ENCODE measurements around the gene MYO15B.
A peak's percentile ranks its signal among the peaks of the same experiment; 100 is the strongest.

Gene MYO15B

DNA sequence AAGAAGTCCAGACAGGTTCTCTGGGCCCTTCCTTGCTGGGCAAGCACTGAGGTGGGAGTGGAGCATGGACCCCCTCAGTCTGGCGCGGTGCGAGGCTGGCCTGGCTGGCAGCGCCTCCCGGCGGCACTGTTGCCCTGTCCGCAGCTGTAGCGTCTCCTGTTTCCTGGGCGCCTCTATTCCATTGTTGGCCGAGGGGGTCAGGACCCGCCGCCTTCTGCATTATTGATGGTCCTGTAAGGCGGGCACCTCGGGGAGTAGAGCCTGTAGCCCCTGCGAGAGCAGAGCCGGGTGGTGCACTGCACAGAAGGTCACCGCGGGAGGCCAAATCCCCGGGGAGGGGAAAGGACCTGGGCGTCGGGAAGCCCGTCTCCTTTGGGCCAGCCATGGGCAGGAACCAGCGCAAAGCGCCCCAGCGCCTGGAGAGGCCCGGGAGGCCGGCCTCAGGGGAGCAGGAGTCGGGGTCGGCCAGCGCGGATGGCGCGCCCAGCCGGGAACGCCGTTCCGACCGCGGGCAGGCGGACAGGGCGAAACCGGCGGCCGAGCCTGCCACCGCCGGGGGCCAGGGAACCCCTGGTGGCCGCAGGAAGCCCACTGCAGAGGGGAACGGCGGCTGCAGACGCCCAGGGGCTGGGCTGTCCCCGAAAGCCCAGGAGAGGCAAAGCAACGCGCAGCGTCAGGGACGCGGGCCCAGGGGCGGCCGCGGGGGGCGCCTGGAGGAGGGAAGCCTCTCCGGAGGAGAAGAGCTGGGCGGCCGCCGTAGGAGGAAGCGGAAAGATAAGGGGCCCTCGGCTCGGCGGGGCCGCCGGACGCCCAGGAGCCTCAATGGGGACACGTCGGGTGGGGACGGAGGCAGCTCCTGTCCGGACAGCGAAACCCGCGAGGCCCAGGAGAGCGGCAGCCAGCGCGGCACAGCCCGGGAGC lies at the start of gene MYO15B:
TSS of gene MYO15B (plus strand) at position 126 of the 921 bp plus-strand sequence. CDS start at position 384, 258 bp downstream.
- DNase-seq (ENCODE audit: low read depth in 2 of 2) = peak in 1 of 2 donors; percentile 32

DNA sequence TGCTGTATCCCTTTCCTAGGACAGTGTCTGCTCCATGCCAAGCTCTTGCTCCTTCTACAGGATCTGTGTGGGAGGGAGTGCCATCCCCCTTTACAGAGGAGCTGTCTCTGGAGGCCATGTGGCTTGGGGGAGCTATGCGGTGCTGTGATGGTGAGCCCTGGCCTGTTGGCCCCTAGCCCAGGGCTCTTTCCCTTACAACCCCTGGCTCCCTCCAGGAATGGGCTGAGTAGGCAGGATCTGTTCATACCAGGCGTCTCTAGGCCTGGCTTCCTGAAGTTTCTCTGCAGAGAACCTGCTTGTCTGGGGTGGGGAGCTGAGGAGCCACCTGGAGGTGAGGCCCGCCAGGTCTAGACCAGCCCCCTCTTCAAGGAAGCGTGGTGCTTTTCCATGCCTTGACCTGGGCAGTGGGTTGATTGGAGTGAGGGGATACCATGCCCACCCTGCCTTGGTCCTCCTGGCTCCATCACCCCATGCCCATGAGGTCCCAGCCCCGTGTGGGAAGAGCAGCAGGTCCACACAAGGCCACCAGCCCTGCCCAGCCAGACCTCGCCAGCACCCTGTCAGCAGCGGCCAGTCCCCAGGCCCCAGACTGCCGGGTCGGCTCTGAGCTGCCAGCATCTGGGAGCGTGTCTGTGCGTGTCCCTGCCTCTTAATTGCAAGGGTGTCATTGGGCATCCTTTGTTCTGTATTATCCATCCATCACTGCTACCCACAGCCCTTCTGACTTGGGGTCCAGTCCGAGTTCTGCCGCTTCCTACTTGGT lies 47.5 kb upstream of the MYO15B start:
- DNase-seq (ENCODE audit: low read depth in 2 of 2) = no peak

DNA sequence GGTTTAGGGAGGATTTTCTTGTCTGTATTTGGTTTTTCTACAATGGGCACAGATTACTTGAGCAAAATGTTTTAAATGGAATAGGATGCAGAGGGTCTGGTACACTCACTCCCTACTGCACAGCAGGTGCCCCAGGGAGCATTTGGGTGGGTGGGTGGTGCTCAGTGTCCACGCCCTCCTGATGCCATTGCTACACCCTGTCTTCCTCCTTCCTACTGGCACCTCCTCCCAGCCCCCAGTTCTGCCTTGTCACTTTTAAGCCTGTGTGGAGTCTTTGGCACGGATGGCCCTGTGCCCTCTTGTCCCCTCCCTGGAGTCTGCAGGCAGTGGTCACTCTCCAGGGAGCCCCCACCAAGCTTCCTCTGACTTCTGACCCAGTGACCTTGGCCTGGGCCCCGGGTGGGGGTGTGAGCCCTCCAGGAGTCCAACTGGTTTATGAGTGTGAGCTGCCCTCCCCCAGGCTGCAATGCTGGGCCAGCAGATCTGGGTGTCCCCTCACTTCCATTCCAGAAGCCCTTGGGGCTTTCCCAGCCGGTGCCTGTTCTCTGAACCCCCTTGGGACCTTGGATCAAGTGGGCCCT lies 46.6 kb upstream of the MYO15B start:
- no peak for DNase-seq (ENCODE audit: low read depth in 2 of 2)

DNA sequence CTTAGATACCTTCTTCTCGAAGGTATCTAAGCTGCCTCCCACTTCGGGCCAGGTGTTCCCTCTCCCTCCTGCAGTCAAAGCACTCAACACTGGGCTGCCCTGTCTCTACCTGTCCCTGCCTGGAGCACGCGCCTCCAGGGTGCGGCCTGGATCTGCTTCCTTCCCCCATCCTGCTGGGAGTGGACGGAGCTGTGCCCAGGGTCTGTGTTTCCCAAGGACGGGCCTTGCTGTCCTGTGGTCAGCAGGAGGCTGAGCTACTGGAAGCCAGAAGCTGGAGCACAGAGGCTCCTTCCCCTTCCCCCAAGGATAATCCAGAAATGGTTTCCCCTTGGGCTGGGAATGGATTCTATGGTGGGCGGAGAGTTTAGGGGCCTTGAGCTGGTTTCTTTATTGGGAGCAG lies 45.4 kb upstream of the MYO15B start:
- DNase-seq (ENCODE audit: low read depth in 2 of 2) = no peak

DNA sequence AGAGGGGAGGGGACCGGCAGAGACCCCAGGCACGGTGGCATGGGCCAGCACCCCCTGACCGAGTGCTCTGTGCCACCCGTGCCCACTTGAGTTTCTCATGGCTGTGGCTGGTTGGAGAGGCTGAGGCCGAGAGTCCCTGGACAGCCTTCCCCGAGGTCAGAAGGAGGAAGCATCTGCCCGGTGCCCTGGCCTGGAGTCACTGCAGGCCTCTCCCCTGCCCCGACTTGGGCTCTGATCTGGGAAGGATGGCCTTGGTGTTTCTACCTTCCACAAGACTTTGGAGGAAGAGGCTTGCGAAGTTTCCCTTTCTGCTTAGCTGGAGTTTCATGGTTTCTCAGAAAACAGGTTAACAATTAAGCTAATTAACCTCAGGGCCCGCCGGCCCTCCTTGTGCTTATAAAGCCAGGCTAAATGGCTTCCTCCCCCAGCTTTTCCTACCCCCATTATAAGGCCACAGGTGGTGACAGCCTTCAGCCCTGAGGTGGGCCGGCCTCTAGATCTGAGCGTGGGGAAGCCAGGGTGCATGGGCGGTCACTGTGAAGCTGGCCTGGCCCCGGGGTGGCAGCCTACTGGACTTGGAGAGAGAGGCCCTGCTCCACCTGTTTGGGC lies 44.8 kb upstream of the MYO15B start:
- no peak for DNase-seq (ENCODE audit: low read depth in 2 of 2)

DNA sequence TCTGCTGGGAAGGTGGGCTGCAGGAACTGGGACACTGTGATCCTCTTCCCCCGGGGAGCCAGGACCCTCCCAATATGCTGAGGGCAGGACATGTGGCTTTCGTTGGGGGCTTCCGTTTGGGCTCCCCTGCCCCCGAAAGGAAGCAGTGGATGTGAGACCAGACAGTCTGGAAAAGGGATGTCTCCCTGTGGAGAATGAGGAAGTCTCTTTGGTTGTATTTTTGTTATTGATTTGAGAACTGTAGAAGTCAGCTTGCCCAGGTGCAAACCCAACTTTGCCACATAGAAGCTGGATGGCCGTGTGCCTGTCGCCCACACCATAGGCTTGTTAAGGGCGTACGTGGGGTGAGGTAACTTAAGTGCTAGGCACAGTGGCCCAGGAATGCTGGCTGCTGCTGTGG lies 43.4 kb upstream of the MYO15B start:
- DNase-seq (ENCODE audit: low read depth in 2 of 2) = no peak

DNA sequence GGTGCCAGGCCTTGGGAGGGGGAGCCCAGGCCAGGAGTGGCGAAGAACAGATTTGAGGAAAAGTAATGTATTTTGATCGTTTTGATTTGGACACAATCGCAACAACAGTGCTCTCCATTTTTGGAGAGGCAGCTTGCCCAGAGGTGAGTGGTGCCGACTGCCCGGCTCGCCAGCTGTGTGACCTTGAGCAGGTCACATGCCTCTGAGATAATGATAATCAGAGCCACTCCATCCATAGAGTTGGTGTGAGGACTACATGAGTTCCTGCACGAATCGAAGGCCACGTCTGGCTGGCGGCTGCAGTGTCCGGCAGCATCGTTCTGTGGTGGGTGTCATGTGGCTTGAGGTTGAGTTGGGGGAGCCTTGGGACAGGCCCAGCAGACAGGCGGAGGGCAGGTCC lies 41.4 kb upstream of the MYO15B start:
- no peak for DNase-seq (ENCODE audit: low read depth in 2 of 2)

DNA sequence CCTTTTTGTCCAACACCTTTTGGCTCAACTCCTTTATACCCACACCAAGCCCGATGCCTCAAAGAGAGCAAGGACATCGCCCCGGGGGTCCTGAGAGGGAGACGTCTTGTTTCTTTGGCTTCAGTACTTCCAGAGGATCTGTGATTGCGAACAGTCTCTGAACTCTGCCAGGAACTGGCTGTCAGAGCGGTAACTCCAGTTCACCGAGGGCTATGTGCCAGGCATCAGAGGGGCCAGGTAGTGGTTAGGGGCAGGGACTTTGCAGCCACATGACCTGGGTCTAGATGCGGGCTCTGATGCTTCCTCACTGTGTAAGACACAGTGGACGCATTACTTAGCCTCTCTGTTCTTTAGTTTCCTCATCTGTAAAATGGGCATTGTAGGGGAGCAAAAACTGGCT lies 40.5 kb upstream of the MYO15B start:
- no peak for DNase-seq (ENCODE audit: low read depth in 2 of 2)

DNA sequence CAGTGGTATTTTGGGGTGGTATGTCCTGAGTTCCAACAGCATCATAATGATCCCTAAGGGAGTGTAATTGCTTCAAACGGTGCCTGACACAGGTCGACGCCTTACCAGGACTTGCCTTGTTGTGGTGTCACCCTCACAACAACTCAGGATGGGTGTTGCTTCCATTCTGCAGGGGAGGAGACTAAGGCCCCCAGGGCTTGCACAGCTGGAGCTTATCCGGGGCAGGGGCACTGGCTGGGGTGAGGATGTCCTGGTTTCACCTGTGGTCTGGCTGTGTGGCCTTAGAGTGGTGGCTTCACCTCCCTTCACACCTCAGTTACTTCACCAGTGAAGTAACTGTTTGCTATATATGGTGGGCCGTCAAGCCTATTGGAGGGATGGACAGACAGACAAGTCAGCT lies 38.8 kb upstream of the MYO15B start:
- no peak for DNase-seq (ENCODE audit: low read depth in 2 of 2)

DNA sequence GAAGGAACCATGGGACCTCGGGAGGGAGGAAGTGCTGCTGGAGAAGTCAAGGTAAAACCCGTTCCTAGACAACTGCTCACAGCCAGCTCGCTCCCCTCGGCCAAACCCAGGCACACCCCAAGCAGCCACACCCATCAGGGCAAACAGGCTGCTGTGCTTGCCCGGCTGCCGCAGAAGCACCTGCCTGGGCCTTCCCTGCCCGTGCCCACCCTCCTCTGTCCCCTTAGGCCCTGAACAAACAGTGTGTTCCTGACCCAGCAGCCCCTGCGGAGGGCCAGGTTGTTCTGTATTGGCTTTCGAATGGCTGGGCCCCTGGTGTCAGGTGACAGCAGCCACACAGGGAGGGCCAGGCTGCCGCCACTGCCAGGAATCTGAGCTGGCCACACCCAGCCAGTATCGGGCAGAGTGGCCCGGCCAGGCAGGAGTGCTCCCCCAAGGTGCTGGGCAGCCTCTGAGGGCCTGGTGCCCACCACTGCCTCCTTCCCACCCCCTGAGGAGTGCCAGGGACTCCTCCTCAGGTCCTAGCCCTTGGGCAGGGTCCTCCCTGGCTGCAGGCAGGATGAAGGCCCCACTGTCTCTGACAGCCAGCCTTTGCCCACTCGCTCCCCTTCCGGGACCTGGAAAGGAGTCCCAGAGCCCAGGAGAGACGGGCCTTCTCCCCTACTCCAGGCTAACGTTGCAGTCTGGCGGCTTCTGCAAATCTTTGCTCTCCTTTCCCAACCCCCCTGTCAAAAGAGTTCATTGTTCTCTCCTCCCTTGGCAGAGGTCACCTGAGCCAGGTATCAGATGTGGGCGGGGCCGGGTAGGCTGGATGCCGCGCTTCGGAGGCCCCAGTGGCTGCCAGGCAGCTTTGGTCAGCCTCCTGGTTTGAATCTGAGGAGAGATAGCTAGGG lies 38.1 kb upstream of the MYO15B start:
- no peak for DNase-seq (ENCODE audit: low read depth in 2 of 2)

DNA sequence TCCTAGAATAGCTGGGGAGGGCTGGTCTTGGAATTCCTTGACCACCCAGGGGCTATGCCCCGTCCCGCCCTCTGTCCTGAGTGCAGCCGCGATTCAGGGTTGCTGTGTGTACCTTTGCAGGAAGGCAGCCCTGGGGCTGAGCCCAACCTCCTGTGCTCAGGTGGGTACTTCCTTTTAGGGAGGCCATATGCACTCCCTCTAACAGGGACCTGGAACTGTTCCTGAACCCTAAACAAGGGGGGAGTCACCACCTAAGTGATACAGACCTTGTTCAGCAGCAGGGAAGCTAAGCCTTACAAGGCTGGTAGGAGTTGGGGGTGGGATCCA lies 37.5 kb upstream of the MYO15B start:
- DNase-seq (ENCODE audit: low read depth in 2 of 2) = no peak

DNA sequence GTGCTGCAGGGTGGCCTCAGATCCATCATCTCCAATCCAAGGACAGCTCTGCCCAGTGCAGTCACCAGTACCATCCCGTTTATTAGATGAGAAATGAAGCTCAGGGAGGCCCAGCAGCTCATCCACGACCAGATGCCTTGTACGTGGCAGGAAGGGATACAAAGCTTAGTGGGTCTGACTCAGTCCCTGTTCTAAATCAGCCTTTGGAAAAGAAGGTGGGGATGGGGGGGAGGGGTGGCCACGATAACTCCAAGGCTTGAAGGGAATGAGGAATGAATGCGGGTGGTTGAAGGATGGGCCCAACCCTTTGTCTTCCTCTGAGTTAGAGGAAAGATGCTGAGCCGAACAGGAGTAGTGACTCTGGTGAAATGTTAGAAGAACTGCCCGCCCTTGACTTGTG lies 36.3 kb upstream of the MYO15B start:
- no peak for DNase-seq (ENCODE audit: low read depth in 2 of 2)

DNA sequence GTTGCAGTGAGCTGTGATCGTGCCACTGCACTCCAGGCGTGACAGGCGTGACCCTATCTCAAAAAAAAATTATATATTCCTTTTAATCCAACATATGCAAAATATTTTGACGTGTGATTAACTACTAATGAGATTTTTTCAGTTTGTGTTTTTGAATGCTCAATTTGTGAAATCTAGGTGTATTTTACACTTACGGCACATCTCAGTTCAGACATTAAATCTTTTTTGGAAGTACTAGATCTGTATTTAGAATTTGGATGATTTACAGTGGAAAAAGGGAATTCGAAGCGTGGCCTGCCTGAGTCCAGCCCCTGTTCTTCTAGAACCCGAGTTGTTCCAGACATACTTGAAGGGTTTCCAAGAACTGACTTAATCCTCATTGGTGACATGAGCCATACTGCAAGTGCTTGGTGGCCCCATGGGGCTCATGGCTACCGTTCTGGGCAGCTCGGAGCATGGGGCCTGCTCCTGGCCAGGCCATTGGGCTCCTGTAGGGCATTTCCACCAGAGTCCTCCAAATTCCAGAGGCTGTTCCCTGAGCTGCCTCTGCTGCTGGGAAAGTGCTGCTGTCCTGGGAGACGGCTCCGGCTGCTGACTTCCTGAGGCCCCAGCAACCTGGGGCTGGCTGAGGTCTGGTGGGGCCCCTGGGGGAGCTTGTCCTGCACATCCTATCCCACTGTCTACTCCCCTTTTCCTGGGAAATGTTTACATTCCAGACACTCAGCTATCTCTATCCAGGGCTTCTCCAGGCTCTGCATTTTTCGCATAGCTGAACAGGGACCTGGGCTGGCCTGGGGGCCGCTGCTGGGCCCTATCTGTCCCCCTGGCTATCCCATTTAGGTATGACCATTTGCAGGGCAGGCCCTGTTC lies 34.9 kb upstream of the MYO15B start:
- DNase-seq (ENCODE audit: low read depth in 2 of 2) = no peak

DNA sequence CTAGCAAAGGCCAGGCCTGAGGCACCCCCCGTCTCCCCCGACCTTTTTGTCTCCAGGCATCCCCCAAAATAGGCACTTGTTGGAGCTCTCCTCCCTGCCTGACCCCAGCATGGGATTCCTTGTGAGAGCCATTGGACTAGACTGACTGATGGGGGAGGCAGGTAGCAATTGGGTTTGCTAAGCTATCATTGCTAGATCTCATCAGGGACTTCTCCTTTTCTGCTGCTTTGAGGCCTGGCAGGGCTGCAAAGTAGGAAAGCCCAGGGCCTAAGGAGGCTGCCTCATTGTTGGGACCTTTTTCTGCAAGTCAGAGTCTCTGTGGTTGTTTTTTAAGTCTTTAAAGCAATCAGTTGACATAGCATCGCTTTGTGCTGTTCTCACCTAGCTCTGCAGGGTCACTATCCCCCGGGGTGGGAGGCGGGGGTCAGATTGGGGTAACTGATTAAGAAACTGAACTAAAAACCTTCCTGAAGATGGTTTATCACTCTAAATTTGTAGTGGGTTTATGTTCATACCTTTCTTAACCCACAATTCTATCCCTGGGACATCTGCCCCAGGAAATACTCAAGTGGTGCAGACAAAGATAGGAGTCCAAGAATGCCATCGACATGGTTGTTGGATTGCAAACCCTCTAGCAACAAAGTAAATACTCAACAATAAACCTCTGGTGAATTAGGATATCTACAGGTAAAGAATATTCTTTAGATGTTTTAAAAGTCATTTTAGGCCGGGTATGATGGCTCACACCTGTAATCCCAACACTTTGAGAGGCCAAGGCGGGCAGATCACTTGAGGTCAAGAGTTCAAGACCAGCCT lies 34.1 kb upstream of the MYO15B start:
- no peak for DNase-seq (ENCODE audit: low read depth in 2 of 2)

DNA sequence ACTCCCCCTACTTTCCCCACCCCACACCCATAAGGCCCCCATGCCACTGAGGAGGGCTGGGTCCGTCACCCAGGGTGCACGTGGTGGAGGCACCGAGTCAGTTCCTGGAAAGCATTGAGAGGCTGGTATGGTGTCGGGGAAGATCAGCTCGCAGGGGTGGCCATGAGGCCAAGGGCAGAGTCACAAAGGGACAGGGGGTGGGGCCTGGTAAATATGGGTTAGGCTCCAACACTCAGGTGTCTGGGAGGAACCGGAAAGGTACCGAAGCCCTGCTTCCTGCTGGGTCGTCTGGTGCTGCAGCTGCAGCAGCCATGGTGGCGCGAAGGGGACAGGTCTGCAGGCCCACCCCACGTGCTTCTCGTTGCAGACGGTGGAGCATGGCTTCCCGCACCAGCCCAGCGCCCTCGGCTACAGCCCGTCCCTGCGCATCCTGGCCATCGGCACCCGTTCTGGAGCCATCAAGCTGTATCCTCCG lies 31.9 kb upstream of the MYO15B start:
- no peak for DNase-seq (ENCODE audit: low read depth in 2 of 2)

DNA sequence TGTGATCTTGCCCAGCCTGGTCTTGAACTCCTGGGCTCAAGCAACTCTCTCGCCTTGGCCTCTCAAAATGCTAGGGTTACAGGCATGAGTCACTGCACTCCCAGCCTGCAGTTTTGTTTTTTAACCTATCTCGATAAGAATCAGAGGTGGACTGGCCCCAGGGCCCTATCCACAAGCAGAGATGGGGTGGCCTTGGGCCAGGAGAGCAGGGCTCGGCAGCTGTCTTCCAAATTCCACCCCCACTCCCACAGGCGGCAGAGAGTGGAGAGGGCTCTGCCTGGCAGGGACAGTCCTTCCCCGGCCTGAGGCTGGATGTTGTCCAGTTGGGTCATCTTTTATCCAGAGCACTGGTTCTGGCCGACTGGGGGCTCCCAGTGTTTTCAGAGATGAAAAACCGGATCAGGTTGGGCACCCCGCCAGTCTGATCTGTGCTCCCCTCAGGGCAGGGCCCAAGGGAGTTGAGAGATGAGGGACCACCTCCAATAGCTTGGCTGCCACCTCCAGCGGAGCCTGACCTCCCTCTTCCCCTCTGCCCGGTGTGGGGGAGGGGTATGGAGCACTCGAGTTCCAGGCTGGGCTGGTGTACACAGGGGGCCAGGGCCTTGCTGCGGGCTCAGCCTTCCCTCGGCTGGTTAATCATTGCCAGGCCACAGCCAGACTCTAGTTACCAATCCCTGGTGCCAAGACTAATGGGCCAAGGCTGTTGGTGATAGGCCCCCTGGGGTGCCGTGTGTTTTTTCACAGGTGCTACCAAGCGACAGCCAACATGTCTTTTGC lies 30.3 kb upstream of the MYO15B start:
- no peak for DNase-seq (ENCODE audit: low read depth in 2 of 2)

DNA sequence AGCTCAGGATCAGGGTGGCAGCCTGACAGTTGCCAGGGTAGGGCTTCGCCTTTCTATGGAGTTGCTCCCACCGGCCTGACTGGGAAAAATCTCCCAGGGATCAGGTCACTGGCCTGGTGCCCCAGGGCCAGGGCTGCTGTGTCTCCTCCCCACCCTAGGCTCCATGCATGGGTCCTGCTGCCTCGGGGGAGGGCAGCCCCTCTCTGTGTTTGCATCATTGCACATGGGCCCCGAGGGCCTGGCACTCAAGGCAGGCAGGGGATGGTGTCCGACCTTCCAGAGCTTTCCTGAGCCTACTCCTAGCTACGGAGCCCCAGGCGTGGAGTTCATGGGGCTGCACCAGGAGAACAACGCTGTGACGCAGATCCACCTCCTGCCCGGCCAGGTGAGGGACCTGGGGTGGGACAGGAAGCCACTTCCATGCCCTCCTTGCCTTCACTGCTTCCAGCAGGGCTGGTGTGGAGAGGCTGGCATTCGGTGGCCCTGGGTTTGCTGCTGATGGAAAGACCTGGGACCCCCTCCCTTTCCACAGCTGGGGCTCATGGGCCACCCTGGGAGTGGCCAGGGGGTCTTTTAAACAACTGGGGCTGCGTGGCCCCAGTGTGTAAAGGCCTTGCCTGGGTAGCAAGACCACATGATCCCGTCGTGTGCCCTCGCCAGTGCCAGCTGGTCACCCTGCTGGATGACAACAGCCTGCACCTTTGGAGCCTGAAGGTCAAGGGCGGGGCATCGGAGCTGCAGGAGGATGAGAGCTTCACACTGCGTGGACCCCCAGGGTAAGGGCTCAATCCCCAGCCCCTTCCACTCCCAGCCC lies 29.5 kb upstream of the MYO15B start:
- DNase-seq (ENCODE audit: low read depth in 2 of 2) = no peak
